NCI-H2029 treated with DMSO at 0.1 percent for 48 hours (cell line): ENCODE results near the gene KRT86.
A peak's percentile ranks its signal among the peaks of the same experiment; 100 is the strongest.

Experiments used
- DNase-seq: peaks from one replicate; lab custom pipeline; 2025; lab: John Stamatoyannopoulos, UW

Gene KRT86

DNA sequence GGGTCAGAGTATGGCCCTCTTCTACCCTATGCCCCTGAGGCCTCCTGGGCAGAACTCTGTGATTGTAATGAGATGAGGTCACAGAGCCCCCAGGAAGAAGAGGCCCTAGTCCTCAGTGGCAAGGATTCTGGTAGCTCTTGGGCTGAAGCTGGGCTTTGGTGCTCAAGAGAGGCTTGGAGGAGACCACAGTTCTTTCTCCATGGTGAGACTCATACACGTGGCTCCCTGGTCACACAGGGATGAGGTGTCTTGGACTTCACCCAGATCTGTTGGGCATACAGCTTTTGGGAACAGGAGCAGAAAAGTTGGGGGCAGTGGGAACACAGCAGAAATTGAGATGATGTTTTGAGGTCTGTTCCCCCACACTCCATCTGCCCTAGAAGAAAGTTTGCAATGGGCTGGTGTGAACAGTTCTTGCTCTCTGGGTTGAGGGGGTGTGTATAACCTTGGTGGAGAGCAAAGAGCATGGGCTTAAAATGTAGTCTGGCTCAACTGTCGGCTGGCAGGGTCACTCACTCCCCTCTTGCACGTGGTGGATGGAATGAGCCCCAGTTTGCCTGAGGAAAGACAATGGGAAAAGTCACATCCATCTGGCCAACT is at the start of gene KRT86:
KRT86 (plus strand) TSS at position 125 of the 600 bp plus-strand sequence. CDS start 27,272 bp downstream, outside the sequence.
- DNase-seq, result no peak

DNA sequence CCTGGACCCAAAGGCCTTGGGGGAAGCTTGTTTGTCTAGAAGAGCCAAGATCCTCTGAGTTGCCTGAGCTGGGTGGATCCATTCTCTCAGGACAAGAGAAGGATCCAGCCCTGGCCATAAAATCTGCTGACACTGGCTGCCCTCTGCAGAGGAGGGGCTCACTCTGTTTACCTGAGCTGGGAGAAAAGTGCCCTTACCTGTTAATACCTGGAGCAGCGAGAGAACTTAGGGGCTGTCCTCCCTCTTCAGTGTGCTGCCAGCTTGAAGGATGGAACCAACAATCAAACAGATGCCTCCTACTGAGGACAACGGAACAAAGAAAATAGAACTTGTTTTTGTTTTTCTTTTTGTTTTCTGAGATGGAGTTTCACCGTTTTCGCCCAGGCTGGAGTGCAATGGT is 48.7 kb upstream of the KRT86 start:
- no peak for DNase-seq

DNA sequence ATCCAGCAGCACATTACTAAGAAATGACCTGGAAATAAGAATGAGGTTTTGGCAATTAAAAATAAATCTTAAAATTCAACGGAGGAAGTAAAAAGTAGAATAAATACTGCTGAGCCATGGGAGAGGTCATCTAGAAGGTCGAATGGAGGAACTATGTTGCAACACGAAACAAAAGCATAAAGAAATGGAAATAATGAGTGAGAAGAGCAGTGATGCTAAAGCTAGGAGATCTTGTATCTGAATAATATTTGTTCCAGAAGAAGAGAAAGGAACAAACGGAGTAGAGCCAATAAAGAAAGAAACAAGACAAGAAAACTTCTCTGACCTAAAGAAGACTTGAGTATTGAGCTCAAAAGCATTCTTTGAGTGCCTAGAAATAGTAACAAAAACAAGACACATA is 48.0 kb upstream of the KRT86 start:
- DNase-seq, result no peak

DNA sequence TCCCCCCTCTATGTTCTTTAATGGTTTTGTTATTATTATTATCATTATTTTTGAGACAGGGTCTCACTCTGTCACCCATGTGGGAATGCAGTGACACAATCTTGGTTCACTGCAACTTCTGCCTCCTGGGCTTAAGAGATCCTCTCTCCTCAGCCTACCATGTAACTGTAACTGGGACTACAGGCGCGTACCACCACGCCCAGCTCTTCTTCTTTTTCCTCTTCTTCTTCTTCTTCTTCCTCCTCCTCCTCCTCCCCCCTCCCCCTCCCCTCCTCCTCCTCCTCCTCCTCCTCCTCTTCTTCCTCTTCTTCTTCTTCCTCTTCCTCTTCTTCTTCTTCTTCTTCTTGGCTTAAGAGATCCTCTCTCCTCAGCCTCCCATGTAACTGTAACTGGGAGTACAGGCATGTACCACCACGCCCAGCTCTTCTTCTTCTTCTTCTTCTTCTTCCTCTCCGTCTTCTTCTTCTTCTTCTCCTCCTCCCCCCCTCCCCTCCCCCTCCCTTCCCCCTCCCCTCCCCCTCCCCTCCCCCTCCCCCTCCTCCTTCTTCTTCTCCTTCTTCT is 46.8 kb upstream of the KRT86 start:
- no peak for DNase-seq

DNA sequence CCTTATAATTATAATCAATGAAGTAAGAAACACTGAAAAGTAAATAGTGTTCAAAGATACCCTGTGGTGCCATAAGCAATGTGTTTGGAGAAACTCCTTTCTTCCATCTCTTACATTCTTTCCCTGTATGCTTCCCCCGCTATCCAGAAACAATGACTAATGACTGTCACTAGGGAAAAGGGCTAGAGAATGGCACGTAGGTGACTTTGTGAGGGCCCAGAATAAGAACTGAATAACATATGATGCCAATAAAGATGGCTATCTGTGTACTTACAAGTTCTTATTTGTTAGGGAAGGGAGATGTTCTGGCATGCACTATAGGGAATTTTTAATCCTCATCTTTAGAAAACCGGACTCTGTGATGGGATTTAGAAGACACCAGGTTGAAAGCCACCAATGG is 46.1 kb upstream of the KRT86 start:
- no peak for DNase-seq

DNA sequence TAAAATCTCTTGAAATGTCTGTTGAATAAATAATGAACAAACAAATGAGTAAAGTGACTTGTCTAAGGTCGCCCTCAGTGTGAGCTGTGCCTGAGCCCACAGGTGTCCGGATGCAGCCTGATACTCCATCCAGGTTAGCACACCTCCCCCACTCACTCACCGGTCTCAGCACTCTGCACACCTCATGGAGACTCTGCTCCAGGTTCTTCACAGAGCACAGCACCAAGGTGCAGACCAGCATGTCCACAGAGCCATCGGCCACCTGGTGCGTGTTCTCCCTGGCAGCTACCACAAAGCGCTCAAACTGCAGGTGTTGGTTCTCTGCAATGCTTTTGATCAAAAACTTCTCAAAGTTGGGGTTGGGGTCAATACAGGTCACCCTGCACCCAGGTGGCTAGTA is 45.5 kb upstream of the KRT86 start:
- no peak for DNase-seq

DNA sequence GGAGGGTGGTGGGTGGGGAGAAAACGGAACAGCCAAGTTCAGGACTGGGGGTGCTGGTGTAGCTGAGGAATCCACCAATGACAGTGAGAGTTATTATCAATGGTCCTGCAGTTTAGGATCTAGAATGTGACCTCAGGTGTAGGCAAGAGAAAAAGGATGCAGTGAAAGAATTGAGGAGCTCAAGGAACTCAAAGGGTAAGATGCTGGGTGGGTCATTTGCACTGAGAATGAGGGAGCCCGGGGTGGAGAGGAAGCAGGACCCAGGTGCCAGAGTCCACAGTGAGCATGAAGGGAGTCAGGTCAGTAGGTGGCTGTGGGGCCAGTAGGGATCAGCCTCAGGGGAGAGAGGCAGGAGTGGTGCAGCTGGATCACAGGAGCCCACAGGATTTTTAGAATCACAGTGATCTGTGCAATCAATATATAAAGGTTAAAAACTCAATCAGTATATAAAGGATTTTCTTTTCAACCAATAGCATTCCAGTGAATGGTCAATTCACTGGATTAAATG is 44.6 kb upstream of the KRT86 start:
- no peak for DNase-seq

DNA sequence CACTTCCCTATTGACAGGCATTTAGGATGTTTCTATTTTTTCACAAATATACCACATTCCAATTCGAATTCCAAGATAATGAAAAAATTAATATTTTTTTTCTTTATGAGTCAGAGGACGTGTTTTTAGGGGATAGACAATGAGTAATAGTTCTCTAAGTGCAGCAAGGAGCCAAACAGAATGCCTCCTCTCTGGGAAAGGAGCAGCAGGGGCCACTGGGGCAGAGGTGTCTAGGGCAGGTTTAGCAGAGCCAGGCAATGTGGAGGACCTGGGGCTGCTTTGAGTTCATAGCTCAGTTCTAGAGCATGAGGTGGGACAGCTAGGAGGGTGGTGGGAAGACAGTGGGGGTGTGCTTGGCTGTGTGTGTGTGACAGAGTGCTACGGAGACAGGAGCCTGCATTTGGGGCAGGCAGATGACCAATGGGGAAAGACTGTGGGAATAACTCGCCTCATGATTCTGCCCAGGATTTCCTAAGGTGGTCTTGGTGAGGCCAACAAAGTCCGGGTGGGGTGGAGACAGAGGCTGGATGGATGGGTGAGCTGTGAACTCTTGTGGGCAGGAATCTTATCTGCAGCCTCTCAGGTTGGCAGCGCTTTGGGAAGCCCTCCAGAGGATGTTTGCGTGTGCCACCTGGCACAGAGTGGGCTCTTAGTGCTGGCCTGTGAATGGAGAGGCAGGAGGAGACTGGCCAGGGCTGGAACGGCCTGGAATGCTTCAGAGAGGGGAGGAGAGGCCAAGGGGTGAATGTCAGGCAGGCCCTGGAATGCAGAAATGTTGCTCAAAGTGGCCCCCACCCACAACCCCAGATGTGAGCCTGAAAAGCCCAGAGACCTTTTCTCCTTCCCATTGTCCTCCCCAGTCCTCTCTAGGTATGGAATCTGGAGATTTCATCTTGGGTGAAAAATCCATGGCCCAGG is 43.8 kb upstream of the KRT86 start:
- DNase-seq, result peak; percentile 60

DNA sequence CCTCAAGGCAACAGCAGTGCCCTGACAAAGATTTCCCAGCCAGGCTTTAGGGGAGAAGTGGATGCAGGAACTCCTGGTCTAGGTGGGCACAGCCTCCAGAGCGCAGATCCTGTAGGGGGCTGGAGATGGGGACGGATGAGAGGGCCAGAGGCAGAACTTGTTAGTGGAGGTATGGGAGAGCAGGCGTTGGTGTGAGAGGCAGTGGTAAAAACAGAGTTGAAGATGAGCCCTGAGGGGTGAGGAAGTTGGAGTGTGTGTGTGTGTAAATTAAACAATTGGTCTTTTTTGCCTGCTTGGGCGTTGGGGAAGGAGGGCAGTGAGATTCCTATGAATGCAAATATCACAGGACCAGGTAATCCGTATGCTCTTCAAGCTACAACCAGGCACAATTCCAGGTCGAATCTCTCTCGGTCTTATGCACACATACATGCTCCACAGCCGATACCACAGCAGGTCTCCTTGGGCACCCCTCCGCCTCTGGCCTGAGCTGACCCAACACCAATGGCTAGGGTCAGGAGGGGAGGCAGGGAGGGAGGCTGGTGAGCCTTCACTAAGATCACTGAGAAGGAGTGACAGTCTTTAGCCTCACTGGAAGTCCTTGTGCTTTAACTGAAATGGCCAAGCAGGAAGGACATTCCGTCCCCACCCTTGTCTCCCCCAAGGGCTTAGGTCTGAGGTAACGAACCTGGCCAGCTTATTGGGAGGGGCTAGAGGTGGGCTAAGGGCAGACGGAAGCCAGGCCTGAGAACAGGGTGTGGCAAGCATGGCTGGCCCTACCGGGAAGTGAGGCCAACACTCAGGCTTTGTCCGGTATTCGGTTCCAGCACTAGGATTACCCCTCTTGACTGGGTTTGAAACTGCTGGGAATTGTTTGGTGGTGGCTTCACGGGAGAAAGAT is 42.9 kb upstream of the KRT86 start:
- no peak for DNase-seq

DNA sequence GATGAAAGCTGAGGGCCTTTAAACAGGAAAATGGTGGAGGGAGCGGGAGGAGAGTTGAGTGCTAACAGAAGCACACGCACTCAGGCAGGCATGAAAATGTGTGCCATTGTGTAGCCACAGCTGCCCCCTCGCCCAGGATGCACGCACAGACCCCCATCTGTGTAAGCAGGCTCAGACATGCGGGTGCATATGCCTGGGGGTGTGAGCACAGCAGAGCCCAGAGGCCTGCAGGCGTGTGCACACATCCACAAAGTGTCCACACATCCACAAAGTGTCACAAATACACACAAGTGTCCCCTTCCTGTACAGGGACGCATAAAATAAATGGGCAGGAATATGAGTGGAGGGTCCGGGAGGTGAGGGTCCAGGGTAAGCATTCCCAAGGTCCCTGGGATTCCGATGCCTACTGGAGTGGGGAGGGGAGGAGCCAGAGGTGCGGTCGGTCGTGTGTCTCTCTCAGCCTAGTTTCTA is 42.2 kb upstream of the KRT86 start:
- DNase-seq, result no peak

DNA sequence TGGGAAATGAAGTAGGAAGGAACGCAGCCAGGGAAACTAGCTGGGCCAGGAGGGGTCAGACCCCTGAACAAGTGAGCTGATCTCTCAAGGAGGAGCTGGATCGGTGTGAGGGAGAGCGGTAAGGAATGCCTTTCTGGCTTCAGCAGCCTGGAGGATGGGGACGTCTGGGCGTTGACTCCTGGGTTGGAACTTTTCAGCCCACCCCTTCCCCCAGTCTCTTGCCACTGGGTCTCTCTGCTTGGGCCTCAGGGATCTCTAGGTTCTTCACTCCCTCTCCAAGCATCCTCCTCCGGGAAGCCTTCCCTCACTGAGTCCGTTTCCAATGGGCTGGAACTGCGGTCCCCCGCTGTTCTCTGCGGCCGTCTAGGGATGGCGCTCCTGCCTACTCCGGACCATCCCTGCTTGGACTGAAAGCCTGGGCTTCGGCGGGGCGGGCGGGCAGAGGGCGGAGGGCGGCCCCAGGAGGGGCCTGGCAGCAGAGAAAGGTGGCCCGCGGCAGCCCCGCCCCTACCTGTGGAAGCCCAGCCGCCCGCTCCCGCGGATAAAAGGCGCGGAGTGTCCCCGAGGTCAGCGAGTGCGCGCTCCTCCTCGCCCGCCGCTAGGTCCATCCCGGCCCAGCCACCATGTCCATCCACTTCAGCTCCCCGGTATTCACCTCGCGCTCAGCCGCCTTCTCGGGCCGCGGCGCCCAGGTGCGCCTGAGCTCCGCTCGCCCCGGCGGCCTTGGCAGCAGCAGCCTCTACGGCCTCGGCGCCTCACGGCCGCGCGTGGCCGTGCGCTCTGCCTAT is 41.6 kb upstream of the KRT86 start, which contains the start of gene KRT7:
KRT7 (plus strand) TSS at position 570 of the 788 bp plus-strand sequence; CDS start at position 624, 54 bp downstream.
- DNase-seq, result no peak

DNA sequence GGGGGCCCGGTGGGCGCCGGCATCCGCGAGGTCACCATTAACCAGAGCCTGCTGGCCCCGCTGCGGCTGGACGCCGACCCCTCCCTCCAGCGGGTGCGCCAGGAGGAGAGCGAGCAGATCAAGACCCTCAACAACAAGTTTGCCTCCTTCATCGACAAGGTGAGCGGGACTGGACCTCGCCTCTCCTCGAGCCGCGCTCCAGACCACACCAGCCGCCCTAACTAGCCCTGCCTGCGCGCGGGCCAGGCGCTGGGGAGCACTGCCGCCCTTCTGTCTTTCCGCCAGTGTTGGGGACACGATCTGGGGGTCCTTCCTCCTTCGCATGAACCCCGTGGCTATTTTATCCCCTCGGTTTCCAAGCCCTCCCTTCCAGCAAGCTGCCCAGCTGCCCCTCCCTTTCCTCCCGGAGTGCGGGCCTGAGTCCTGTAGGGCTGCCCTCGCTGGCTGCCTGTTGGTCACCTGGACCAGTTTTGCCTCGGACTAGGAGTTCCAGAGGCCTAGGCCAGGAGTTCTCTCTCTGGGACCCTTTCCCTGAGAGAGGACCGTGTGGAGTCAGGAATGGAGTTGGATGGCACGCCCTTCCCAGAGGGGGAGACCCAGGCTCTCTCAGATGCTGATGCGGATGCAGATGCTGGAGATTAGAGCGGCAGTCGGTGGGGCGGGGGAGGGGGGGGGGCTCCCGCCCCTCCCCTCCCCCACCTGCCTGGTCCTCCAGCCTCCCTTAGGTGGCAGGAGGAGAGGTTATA is 40.8 kb upstream of the KRT86 start:
- DNase-seq, result no peak

DNA sequence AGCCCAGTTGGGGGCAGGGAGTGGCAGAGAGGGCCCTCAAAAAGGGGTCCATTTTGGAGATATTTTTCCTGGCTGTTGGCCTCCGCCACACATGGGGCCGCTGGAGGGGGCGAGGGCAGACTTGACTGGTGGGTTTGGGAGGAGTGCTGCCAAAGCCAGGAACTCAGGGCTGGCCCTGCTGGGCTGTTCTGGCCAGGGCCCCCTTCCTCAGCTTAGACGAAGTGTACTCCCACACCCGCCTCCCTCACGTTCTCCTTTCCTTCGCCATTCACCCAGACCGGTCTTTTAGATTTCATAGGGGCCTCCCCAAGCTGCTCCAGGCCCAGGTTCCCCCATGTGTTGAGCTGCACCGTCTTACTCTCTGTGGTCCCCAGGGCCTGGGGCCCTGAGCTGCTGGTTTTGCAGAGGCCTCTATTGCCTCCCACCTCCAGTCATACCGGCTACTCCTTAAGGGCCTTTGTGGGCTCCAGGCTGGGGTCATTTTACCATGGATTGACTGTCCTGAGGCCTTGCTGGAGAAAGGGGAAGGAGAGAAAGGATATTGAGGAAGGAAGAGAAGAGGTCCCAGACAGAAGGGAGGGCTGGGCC is 40.1 kb upstream of the KRT86 start:
- no peak for DNase-seq

DNA sequence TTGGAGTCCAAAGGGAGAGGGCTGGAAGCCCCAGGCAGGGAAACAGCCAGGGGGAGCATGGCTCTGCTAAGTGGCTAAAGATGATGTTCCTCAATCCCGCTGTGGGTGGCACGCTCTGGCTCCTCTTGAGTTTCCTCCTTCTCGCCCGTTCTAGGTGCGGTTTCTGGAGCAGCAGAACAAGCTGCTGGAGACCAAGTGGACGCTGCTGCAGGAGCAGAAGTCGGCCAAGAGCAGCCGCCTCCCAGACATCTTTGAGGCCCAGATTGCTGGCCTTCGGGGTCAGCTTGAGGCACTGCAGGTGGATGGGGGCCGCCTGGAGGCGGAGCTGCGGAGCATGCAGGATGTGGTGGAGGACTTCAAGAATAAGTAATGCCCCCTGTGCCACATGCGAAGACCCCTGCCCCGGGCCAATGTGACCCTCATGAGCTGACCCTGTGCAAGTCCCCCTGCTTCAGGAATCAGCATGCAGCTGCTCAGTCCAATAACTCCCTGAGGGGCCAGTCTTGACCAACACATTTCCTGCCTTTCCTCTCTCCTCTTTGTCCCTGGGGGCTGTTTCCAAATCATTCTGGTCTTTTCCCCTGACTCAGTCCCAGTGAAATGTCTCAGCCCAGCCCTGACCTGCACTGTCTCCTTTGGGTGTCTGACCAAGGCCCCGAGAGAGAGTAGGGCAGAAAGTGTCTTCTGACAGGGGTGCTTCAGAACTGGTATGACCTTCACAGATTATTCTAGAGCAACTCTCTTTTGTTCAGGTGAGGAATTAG is 39.3 kb upstream of the KRT86 start:
- DNase-seq, result no peak

DNA sequence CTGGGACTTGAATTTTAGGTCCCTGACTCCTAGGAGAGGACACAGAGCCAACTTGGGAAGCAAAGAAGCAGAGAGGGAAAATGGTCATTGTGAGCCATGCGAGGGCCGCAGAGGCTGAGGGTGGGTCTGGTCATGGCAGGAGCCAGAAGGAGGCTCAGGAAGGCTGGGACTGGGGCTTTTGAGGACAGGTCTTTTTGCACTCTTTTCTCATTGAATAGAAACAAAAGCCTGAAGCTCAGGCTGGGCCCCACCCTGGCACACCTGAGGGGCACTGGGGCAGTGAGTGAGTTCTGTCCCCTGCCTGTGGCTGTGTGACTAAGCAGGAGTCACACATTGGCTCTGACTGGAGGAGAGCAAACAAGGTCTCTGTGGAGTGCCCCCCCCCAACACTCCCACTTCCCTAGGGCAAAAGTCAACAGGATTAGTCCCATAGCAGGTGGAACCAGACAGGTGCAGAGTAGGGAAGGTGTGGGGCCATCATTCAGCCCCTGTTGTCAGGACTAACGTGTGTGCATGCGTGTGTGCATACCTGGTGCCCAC is 38.6 kb upstream of the KRT86 start:
- DNase-seq, result peak; percentile 61

DNA sequence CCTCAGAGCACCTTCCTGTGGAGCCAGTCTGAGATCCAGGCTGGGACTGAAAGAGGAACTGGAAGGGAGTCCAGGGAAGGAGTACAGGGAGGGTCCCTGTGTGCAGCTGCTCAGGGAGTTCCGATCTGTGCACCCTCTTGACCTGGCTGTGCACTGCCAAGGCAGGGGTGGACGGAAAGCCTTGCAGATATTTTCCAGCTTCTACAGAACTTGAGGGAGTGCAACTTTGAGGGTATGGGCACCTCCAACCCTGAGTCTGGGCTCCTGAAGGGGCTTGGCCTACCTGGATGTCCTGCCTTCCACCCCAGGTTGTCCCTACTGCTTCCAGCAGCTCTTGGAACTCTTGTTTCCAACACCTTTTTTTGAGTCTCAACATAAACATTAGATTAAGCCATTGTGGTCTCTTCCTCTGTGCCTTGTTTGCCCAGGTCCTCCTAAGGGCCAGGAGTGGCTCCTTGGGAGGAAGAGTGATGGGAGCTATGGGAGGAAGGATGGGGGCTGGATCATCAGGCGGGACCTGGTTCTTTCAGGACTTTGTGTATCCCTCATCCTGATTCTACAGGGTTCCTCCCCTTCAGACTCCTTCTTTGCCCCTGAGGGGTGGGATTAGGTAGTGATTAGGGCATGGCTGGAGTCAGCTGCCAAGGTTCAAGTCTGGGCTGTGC is 37.9 kb upstream of the KRT86 start:
- DNase-seq, result no peak

DNA sequence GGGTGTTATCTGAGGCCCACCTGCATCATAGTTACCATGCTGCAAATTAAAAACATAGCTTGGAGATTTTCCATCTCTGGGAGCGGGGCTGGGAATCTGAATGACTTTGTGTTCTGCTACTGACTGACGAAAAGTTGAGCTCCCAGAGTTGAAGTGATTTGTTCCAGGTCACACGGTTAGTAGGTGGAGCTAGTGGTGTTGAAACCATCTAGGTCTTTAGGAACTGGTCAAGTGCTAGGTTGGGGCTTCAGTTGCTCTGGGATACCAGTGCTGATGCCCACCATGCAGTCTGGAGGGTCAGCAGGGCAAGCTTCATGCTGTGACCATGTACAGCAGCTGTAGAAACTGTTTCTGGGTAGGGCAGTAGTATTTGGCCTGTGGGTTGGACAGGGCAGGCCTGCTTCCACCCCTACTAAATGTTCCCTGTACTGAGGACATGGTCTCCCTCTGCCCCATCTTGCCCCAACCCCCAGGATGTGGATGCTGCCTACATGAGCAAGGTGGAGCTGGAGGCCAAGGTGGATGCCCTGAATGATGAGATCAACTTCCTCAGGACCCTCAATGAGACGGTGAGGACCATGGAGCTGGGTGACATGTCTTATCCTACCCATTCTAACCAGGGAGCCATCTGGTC is 36.1 kb upstream of the KRT86 start:
- DNase-seq, result no peak
